GM12865 (cell line): ENCODE measurements around the gene TCERG1L.

Source experiments
- DNase-seq: peaks from one replicate; pipeline ENCODE4 v3.0.0; 2010; ENCODE audit warnings: low read depth
- H3K4me3 ChIP-seq: 2 replicates; pipeline ENCODE4 v1.5.1; 2011; ENCODE audit warnings: mild to moderate bottlenecking, low read depth, low read length, control low read depth
- TF ChIP-seq, protein P1 (sequence below): IDR thresholded peaks from 2 replicates; pipeline ENCODE4 v1.5.1; 2011; ENCODE audit warnings: low read length, control low read depth, low read depth, inconsistent platforms; ENCODE audit not compliant: insufficient read depth; ENCODE audit errors: missing control alignments

Gene TCERG1L

GRCh38 chr10:131075218-131075770 lies 236.2 kb downstream of the TCERG1L start:
- TF ChIP-seq, protein P1, sequence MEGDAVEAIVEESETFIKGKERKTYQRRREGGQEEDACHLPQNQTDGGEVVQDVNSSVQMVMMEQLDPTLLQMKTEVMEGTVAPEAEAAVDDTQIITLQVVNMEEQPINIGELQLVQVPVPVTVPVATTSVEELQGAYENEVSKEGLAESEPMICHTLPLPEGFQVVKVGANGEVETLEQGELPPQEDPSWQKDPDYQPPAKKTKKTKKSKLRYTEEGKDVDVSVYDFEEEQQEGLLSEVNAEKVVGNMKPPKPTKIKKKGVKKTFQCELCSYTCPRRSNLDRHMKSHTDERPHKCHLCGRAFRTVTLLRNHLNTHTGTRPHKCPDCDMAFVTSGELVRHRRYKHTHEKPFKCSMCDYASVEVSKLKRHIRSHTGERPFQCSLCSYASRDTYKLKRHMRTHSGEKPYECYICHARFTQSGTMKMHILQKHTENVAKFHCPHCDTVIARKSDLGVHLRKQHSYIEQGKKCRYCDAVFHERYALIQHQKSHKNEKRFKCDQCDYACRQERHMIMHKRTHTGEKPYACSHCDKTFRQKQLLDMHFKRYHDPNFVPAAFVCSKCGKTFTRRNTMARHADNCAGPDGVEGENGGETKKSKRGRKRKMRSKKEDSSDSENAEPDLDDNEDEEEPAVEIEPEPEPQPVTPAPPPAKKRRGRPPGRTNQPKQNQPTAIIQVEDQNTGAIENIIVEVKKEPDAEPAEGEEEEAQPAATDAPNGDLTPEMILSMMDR, result no peak
- H3K4me3 ChIP-seq, result no peak overlapping the region
- DNase-seq, result no peak

DNA sequence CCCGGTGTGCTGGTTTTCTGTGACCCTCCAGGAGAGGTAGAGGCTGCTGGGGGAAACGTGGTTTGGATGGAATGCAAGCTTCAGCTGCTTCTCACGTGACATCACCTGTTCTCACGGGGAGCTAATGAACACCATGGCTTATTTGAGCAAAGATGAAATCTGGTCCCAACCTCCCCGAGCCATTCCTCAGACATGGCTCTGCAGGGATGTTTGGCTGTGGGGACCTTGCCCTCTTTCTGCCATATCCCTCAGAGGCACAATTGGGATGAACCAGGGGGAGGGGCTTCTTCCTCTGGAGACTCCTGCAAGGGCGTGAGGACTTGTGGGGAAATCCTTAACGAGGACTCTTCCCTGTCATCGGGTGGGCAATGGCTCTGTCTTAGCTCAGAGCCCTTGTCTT lies 236.8 kb downstream of the TCERG1L start:
- no peak for DNase-seq
- TF ChIP-seq, protein P1, result no peak
- H3K4me3 ChIP-seq, result no peak overlapping the region

DNA sequence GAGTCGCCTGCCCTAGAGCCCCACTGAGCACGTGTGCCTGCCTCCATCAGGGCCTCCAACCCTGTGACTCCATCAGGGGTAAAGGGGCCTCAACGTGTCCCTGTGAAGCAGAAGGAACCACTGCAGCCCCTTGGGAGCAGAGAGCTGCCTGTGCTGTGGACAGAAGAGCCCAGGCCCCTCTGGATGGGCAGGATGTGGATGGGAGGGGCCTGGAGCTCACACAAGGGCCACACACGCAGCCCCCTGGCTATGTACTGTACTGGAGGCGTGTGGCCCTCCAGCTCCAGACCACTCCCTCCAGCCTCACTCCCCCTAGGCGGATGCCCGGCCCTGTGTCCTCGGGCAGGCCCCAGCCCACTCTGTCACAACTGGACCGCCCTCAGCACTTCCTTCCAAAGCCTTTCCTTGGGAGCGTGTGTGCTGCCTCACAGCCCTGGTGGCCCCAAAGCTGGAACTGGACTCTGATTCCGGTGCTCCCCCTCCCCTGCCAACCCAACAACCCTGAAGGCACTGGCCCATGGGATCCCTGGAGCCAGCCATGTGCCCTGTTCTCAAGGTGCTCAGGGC lies 238.0 kb downstream of the TCERG1L start:
- DNase-seq, result no peak
- TF ChIP-seq, protein P1, result no peak
- H3K4me3 ChIP-seq, result no peak overlapping the region

DNA sequence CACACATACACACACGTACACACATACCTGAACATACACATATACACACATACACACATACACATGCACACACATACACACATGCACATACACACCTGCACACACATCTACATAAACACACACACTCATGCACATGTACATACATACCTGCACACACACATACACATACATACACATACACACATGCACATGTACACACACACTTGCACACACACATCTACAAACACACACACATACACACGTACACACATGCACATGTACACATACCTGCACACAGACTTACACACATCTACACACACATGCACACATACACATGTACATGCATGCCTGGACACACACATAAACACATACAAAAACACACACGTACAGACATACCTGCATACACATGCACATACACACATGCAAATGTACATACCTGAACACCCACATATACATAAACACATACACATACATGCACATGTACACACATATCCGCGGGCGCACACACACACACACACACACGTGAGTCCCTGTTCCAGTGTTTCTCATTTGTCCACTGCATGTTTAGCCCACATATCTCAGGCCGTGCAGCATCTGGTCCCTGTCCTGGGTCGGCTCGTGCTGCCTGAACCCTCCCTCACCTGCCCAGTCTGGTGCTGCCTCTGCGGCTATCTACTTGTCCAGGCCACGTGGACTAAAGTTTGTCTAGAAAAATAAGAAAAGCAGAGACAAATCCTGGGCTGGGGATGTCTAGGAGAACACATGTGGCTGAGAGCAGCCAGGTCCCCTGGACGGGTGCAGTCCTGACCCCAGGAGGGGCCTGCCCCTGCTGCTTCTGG lies 238.7 kb downstream of the TCERG1L start:
- TF ChIP-seq, protein P1, result no peak
- no peak overlapping the region for H3K4me3 ChIP-seq
- no peak for DNase-seq

- TF ChIP-seq, protein P1, result no peak
- no peak overlapping the region for H3K4me3 ChIP-seq
- no peak for DNase-seq
Observed at GRCh38 chr10:131071721-131072120, 239.8 kb downstream of the TCERG1L start.

- no peak for DNase-seq
- H3K4me3 ChIP-seq, result no peak overlapping the region
- TF ChIP-seq, protein P1, result no peak
Observed at GRCh38 chr10:131070856-131071255, 240.7 kb downstream of the TCERG1L start.
